Kidney (tissue), 14 donors: ENCODE measurements around the gene PTPN9. TPM values are rescaled to one million over a fixed set of nuclear protein-coding genes. Genes with fewer than 3 reads are reported as not detected.
A peak's percentile ranks its signal among the peaks of the same experiment; 100 is the strongest.

Experiments used
- DNase-seq, 5 donors: peaks; one replicate each; pipeline ENCODE4 v3.0.0-alpha.2; 2013 to 2020
- FAIRE-seq: peaks from 2 replicates; lab custom pipeline; 2012; peaks lifted over from hg19 to GRCh38; lab: Jason Lieb, UNC
- H3K27ac ChIP-seq, 2 donors: one replicate each; pipeline ENCODE4 v1.7.0; 2013; ENCODE audit warnings: low read depth in 2 of 2, low read length in 2 of 2, inconsistent platforms in 1 of 2
- H3K27me3 ChIP-seq: one replicate; pipeline ENCODE4 v1.7.1; 2013; ENCODE audit warnings: low read length, inconsistent platforms; ENCODE audit not compliant: control insufficient read depth, insufficient read depth
- H3K36me3 ChIP-seq, 3 donors: one replicate each; pipeline versions ENCODE4 v1.7.0 to v1.7.1; 2013; ENCODE audit warnings: low read length in 3 of 3, control low read depth in 1 of 3, inconsistent platforms in 1 of 3; ENCODE audit not compliant: insufficient read depth in 3 of 3, control insufficient read depth in 2 of 3
- H3K4me1 ChIP-seq, 3 donors: one replicate each; pipeline versions ENCODE4 v1.7.0 to v1.7.1; 2013; ENCODE audit warnings: low read length in 3 of 3, inconsistent platforms in 1 of 3, low read depth in 1 of 3; ENCODE audit not compliant: control insufficient read depth in 2 of 3, insufficient read depth in 2 of 3
- H3K4me3 ChIP-seq, 3 donors: one replicate each; pipeline versions ENCODE4 v1.7.0 to v1.8.1; 2013; ENCODE audit warnings: low read length in 3 of 3, control low read depth in 1 of 3, inconsistent platforms in 1 of 3
- H3K9ac ChIP-seq, 3 donors: one replicate each; pipeline versions ENCODE4 v1.7.0 to v1.7.1; 2013; ENCODE audit warnings: low read length in 3 of 3, control low read depth in 1 of 3, inconsistent platforms in 1 of 3
- H3K9me3 ChIP-seq, 3 donors: one replicate each; pipeline versions ENCODE4 v1.7.0 to v1.7.1; 2013; ENCODE audit warnings: low read length in 3 of 3, control low read depth in 1 of 3, inconsistent platforms in 1 of 3; ENCODE audit not compliant: control insufficient read depth in 2 of 3, insufficient read depth in 1 of 3
- intact Hi-C: fragments of 100-400 bp; cut with DNase I; formaldehyde crosslinking; loops from one replicate; pipeline ENCODE4 v1.11.1; 2022
- polyA plus RNA-seq: library from polyadenylated mRNA; stranded (reverse); fragments of 350-450 nt; fragmentation: Illumina TruSeq; extraction: RNeasy Lipid Tissue Mini Kit (QIAGEN cat#74804); gene quantifications from one replicate; pipeline ENCODE4 v1.2.3, GENCODE V29; 2014; ENCODE audit warnings: low read depth, low replicate concordance; ENCODE audit not compliant: insufficient read depth
- total RNA-seq: library from RNA; stranded (reverse); fragmentation: NEBNext Ultra II Directional; extraction: Animal tissue kit (Norgen Biotek cat#: 25700); gene quantifications from one replicate; pipeline ENCODE4 v1.2.1, GENCODE V29; 2021
- TF ChIP-seq, protein P1 (sequence below): IDR thresholded peaks from 3 replicates; pipeline ENCODE4 v1.5.1; 2012; ENCODE audit warnings: mild to moderate bottlenecking, moderate library complexity, borderline replicate concordance; ENCODE audit not compliant: insufficient read depth; ENCODE audit errors: extremely low read depth
- donor health status: control.
- donor health status: control.
- donor health status: control.
- donor health status: control.
- donor health status: control.
- donor health status: DM: yes; HTN: yes; CAD: no.
- donor health status: Normal renal cell carcinoma (clear cell type).

The PTPN9 gene
- total and polyA plus RNA-seq, 2 donors from 2014 or later: 15.3 to 52.5 TPM

DNA sequence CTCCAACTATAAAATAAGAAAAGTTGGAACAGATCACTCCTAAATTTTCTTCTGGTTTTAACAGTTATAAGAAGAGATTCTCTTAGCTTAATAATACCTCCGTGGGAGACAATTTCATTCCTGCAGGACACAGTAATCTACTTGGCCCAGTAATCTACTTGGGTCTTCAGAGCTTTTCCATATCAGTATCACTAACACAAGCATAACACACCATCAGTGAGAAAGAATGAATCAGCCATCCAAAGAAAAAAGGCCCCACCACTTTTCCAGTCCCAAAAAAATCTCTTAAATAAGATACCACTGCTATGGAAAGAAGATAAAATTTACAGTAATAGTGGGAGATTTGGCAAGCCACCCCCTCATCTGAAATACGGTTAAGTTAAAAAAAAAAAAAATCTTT is 147.8 kb downstream of the PTPN9 start:
- no peaks in the 10 kb centered on the region for H3K27me3 ChIP-seq
- intact Hi-C loops: no loop called here
- TF ChIP-seq, protein P1, sequence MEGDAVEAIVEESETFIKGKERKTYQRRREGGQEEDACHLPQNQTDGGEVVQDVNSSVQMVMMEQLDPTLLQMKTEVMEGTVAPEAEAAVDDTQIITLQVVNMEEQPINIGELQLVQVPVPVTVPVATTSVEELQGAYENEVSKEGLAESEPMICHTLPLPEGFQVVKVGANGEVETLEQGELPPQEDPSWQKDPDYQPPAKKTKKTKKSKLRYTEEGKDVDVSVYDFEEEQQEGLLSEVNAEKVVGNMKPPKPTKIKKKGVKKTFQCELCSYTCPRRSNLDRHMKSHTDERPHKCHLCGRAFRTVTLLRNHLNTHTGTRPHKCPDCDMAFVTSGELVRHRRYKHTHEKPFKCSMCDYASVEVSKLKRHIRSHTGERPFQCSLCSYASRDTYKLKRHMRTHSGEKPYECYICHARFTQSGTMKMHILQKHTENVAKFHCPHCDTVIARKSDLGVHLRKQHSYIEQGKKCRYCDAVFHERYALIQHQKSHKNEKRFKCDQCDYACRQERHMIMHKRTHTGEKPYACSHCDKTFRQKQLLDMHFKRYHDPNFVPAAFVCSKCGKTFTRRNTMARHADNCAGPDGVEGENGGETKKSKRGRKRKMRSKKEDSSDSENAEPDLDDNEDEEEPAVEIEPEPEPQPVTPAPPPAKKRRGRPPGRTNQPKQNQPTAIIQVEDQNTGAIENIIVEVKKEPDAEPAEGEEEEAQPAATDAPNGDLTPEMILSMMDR: no peak
- H3K9me3 ChIP-seq: no peaks in the 10 kb centered on the region
- no peak overlapping the region for H3K4me3 ChIP-seq
- no peak overlapping the region for H3K9ac ChIP-seq
- no peak for DNase-seq
- no peaks in the 10 kb centered on the region for H3K4me1 ChIP-seq
- FAIRE-seq: no peak
- H3K36me3 ChIP-seq: peaks cover 3 to 13% (median 5%) of the 10 kb centered on the region in 3 donors
- H3K27ac ChIP-seq: no peak overlapping the region

DNA sequence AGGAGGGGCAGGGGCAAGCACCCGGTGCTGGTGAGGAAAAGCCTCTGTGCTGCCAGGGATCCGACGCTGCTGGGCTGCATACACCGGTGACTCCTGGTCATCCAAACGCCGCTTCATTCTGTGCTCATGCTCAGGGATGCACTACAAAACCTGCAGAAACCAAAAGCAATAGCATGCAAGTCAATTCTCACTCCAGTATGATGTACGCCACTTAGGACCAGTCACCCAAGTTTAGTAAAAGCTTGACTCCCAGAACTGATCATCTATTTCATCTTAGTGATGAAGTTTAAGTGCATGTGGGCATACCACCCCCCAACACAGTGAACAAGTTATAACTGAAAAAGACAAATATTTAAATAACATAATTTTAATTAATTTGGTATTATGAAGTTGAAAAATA is 148.9 kb downstream of the PTPN9 start:
- no peak overlapping the region for H3K4me3 ChIP-seq
- no peak overlapping the region for H3K9ac ChIP-seq
- intact Hi-C loops: no loop called here
- TF ChIP-seq, protein P1: no peak
- FAIRE-seq (no peak), DNase-seq (peak in 1 of 5 donors; percentile 26)
- no peaks in the 10 kb centered on the region for H3K27me3 ChIP-seq
- peaks cover 3 to 13% (median 5%) of the 10 kb centered on the region in 3 donors for H3K36me3 ChIP-seq
- H3K4me1 ChIP-seq: no peaks in the 10 kb centered on the region
- no peaks in the 10 kb centered on the region for H3K9me3 ChIP-seq
- H3K27ac ChIP-seq: no peak overlapping the region

DNA sequence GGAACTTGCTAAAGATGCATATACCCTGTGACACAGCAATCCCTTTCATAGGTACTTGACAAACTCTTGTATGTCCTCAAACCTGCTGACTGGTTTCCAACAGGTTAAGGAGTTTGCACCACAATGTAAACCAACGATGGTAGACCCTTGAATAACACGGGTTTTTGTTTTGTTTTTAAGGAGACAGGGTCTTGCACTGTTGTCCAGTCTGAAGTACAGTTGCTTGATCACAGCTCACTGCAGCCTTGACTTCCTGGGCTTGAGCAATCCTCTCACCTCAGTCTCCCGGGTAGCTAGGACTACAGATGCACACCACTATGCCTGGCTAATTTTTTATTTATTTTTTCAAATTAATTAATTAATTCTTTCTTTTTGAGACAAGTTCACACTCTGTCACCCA is 151.0 kb downstream of the PTPN9 start:
- no peak for FAIRE-seq
- no peaks in the 10 kb centered on the region for H3K27me3 ChIP-seq

More for the DNA sequence above, 151.0 kb downstream of the PTPN9 start:
- intact Hi-C loops: no loop called here
- TF ChIP-seq, protein P1: no peak
- H3K4me3 ChIP-seq: no peak overlapping the region
- H3K9me3 ChIP-seq: no peaks in the 10 kb centered on the region
- peak in 1 of 5 donors; percentile 20 for DNase-seq
- H3K4me1 ChIP-seq: no peaks in the 10 kb centered on the region
- H3K9ac ChIP-seq: no peak overlapping the region
- H3K27ac ChIP-seq: no peak overlapping the region
- H3K36me3 ChIP-seq: peaks cover 3 to 16% (median 5%) of the 10 kb centered on the region in 3 donors
